Activated T-cell treated with anti-CD3 and anti-CD28 coated beads for 1 hour (primary cell): ENCODE data around the gene F5.
"Not testable (repeated sequence)": the region's sequence is repeated elsewhere in the genome, so short reads cannot be mapped to it uniquely, and the experiment has no call there.

Experiments
- DNase-seq: peaks from one replicate; pipeline ENCODE4 v3.0.0-alpha.2; 2020; ENCODE audit warnings: low read depth

The F5 gene

GRCh38 chr1:169538998-169539871 lies 47.0 kb downstream of the F5 start:
- no peak for DNase-seq

- DNase-seq, result no peak
These were observed 51.6 kb downstream of the F5 start for GRCh38 chr1:169534653-169535052.

GRCh38 chr1:169533528-169534190 lies 52.6 kb downstream of the F5 start:
- not testable (repeated sequence) for DNase-seq

- DNase-seq, result no peak
These were observed 55.8 kb downstream of the F5 start for GRCh38 chr1:169530448-169530847.

GRCh38 chr1:169529068-169529642 lies 57.1 kb downstream of the F5 start:
- no peak for DNase-seq

- DNase-seq, result no peak
These were observed 57.8 kb downstream of the F5 start for GRCh38 chr1:169528215-169529067.

GRCh38 chr1:169527451-169528214 lies 58.6 kb downstream of the F5 start:
- DNase-seq, result no peak

GRCh38 chr1:169527001-169527400 lies 59.3 kb downstream of the F5 start:
- DNase-seq, result no peak

- DNase-seq, result no peak
These were observed 60.0 kb downstream of the F5 start for GRCh38 chr1:169526120-169526832.

GRCh38 chr1:169525391-169525790 lies 60.9 kb downstream of the F5 start:
- DNase-seq, result no peak

- DNase-seq, result no peak
These were observed 62.4 kb downstream of the F5 start for GRCh38 chr1:169523904-169524303.

- no peak for DNase-seq
These were observed 65.1 kb downstream of the F5 start for GRCh38 chr1:169521226-169521625.

- DNase-seq, result no peak
These were observed 68.6 kb downstream of the F5 start for GRCh38 chr1:169517558-169518186.

GRCh38 chr1:169515641-169516040 lies 70.6 kb downstream of the F5 start:
- DNase-seq, result no peak

- no peak for DNase-seq
These were observed 71.6 kb downstream of the F5 start for GRCh38 chr1:169514566-169515270.

- DNase-seq, result no peak
These were observed 73.1 kb downstream of the F5 start for GRCh38 chr1:169513208-169513607.

- DNase-seq, result no peak
These were observed 74.8 kb downstream of the F5 start for GRCh38 chr1:169511316-169512005.

- no peak for DNase-seq
These were observed 76.2 kb downstream of the F5 start for GRCh38 chr1:169510060-169510459.

GRCh38 chr1:169509354-169509753 lies 76.9 kb downstream of the F5 start:
- DNase-seq, result no peak
